Astrocyte (in vitro differentiated cells and primary cell): ENCODE data around the gene LRRK1. TPM values are rescaled to one million over a fixed set of nuclear protein-coding genes. Genes with fewer than 3 reads are reported as not detected.

Experiments
- DNase-seq: peaks from one replicate; pipeline ENCODE4 v3.0.0-alpha.2; 2010; ENCODE audit warnings: low read depth
- FAIRE-seq: peaks from 2 replicates; lab custom pipeline; 2011; peaks lifted over from hg19 to GRCh38; lab: Jason Lieb, UNC
- H2AFZ ChIP-seq: 2 replicates; pipeline ENCODE4 v1.6.0; 2012; ENCODE audit warnings: low read depth, low read length, inconsistent platforms
- H3K27ac ChIP-seq: 2 replicates; pipeline ENCODE4 v1.5.1; 2011; ENCODE audit warnings: low read depth, low read length, inconsistent platforms
- H3K27me3 ChIP-seq: 2 replicates; pipeline ENCODE4 v1.6.0; 2011; ENCODE audit warnings: low read length, inconsistent platforms; ENCODE audit not compliant: insufficient read depth
- H3K36me3 ChIP-seq: 2 replicates; pipeline ENCODE4 v1.5.1; 2011; ENCODE audit warnings: low read length, inconsistent platforms; ENCODE audit not compliant: insufficient read depth
- H3K4me1 ChIP-seq: 2 replicates; pipeline ENCODE4 v1.5.1; 2011; ENCODE audit warnings: low read length, inconsistent platforms; ENCODE audit not compliant: insufficient read depth
- H3K4me2 ChIP-seq: 2 replicates; pipeline ENCODE4 v1.6.0; 2012; ENCODE audit warnings: low read length, inconsistent platforms
- H3K4me3 ChIP-seq: 2 replicates; pipeline ENCODE4 v1.5.1; 2011; ENCODE audit warnings: low read depth, mild to moderate bottlenecking, low read length, inconsistent platforms; ENCODE audit not compliant: insufficient read depth
- H3K79me2 ChIP-seq: 2 replicates; pipeline ENCODE4 v1.6.0; 2012; ENCODE audit warnings: mild to moderate bottlenecking, low read length, inconsistent platforms; ENCODE audit not compliant: insufficient read depth
- H3K9ac ChIP-seq: 2 replicates; pipeline ENCODE4 v1.6.0; 2012; ENCODE audit warnings: mild to moderate bottlenecking, low read length, inconsistent platforms
- H3K9me3 ChIP-seq: 2 replicates; pipeline ENCODE4 v1.5.1; 2012; ENCODE audit warnings: low read depth, mild to moderate bottlenecking, low read length, inconsistent platforms; ENCODE audit not compliant: insufficient read depth
- H4K20me1 ChIP-seq: 2 replicates; pipeline ENCODE4 v1.6.0; 2012; ENCODE audit warnings: low read length, inconsistent platforms; ENCODE audit not compliant: insufficient read depth
- H3K27ac Mint-ChIP-seq: one replicate; pipeline ENCODE4 v1.8.0; 2021; ENCODE audit warnings: mild to moderate bottlenecking, mixed read lengths; ENCODE audit not compliant: unreplicated experiment
- H3K27me3 Mint-ChIP-seq: one replicate; pipeline ENCODE4 v1.8.0; 2021; ENCODE audit warnings: low read depth, mixed read lengths; ENCODE audit not compliant: unreplicated experiment
- H3K36me3 Mint-ChIP-seq: one replicate; pipeline ENCODE4 v1.8.0; 2021; ENCODE audit warnings: low read depth, mixed read lengths; ENCODE audit not compliant: unreplicated experiment
- H3K4me1 Mint-ChIP-seq: one replicate; pipeline ENCODE4 v1.8.0; 2021; ENCODE audit warnings: low read depth, mixed read lengths; ENCODE audit not compliant: unreplicated experiment
- H3K4me3 Mint-ChIP-seq: one replicate; pipeline ENCODE4 v1.8.0; 2021; ENCODE audit warnings: mild to moderate bottlenecking, moderate library complexity, mixed read lengths; ENCODE audit not compliant: unreplicated experiment
- H3K9me3 Mint-ChIP-seq: one replicate; pipeline ENCODE4 v1.8.0; 2021; ENCODE audit warnings: mild to moderate bottlenecking, mixed read lengths; ENCODE audit not compliant: unreplicated experiment
- CTCF ChIP-seq: IDR thresholded peaks from 2 replicates; pipeline ENCODE4 v1.5.1; 2011; ENCODE audit warnings: low read depth, mild to moderate bottlenecking, inconsistent platforms, low read length, moderate library complexity; ENCODE audit not compliant: insufficient read depth
- EZH2 ChIP-seq: IDR thresholded peaks from 2 replicates; pipeline ENCODE4 v1.6.1; 2012; ENCODE audit warnings: mild to moderate bottlenecking, low read length, inconsistent platforms; ENCODE audit not compliant: insufficient read depth
- total RNA-seq: library from RNA; stranded (reverse); gene quantifications from 2 replicates; pipeline ENCODE4 v1.2.1, GENCODE V29; 2021

The LRRK1 gene
- total RNA-seq, 1 donor from 2014 or later: 0.41 TPM

DNA sequence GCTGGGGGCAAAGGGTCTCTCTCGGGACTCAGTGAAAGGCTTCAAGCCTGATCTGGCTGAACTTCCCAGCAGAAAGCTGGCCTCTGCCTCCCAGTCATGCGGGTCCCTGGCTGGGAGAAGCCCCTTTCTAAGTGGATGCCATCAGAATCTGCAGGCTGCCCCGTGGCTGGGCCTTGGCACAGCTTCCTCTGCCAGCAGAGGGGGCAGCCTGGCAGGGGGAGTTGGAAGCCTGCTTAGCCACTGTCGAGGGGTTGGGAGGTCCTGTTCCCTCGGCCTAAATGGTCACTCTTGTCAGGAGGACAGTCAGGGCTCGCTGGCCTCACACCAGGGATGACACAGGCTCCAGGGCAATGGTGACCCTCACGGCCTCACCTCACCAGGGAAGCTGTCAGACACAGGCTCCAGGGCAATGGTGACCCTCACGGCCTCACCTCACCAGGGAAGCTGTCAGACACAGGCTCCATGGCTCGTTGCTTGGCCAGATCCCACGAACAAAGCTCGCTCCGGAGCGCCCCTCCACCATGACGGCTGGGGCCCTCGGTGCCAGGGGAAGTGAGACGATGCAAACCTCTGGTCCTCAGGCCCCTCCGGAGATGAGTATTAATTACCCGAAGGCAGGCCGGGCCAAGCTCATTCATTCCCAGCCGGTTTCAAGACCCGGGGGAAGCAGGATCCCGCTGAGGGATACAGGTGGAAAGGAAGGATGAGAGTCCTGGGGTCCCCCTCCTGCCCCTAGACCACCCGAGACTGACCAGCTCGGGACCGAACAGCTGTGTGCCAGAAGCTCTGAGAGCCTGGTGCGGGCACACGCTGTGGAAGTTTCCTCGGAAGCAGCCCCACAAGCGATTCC lies 181.7 kb downstream of the LRRK1 start:
- no peak overlapping the region for H2AFZ ChIP-seq
- H3K4me3 ChIP-seq: no peak overlapping the region
- Mint-ChIP-seq H3K4me3 (no peak overlapping the region), H3K9me3 (peaks cover 1% of the 10 kb centered on the region), H3K27ac (no peak overlapping the region), H3K36me3 (no peaks in the 10 kb centered on the region), H3K4me1 (peaks cover 10% of the 10 kb centered on the region), H3K27me3 (peaks cover 5% of the 10 kb centered on the region)
- FAIRE-seq (no peak), DNase-seq (no peak)
- H3K36me3 ChIP-seq: no peaks in the 10 kb centered on the region
- no peak overlapping the region for H3K9ac ChIP-seq
- H3K9me3 ChIP-seq: no peaks in the 10 kb centered on the region
- TF ChIP-seq CTCF (no peak), EZH2 (no peak)
- no peak overlapping the region for H3K27ac ChIP-seq
- no peak overlapping the region for H3K4me2 ChIP-seq
- no peaks in the 10 kb centered on the region for H4K20me1 ChIP-seq
- H3K27me3 ChIP-seq: no peaks in the 10 kb centered on the region
- H3K4me1 ChIP-seq: peaks cover 13% of the 10 kb centered on the region
- H3K79me2 ChIP-seq: no peaks in the 10 kb centered on the region

DNA sequence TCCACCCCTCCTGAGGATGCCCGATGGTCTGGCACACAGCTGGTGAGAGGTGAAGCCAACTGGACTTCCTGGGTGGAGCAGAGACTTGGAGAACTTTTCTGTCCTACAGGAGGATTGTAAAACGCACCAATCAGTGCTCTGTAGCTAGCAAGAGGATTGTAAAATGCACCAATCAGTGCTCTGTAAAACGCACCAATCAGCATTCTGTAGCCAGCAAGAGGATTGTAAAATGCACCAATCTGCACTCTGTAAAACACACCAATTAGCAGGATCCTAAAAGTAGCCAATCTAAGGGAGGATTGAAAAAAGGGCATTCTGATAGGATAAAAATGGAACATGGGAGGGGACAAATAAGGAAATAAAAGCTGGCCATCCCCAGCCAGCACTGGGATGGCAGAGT lies 182.5 kb downstream of the LRRK1 start:
- H3K27ac ChIP-seq: no peak overlapping the region
- TF ChIP-seq EZH2 (no peak), CTCF (no peak)
- no peak overlapping the region for H2AFZ ChIP-seq
- no peak overlapping the region for H3K4me3 ChIP-seq
- no peaks in the 10 kb centered on the region for H3K36me3 Mint-ChIP-seq
- H3K9ac ChIP-seq: no peak overlapping the region
- peaks cover 14% of the 10 kb centered on the region for H3K4me1 Mint-ChIP-seq
- H3K4me2 ChIP-seq: no peak overlapping the region
- DNase-seq (no peak), FAIRE-seq (no peak)
- no peak overlapping the region for H3K27ac Mint-ChIP-seq
- peaks cover 13% of the 10 kb centered on the region for H3K4me1 ChIP-seq
- no peaks in the 10 kb centered on the region for H3K9me3 ChIP-seq
- no peaks in the 10 kb centered on the region for H3K79me2 ChIP-seq
- peaks cover 1% of the 10 kb centered on the region for H3K9me3 Mint-ChIP-seq
- H3K36me3 ChIP-seq: no peaks in the 10 kb centered on the region
- H3K27me3 Mint-ChIP-seq: peaks cover 5% of the 10 kb centered on the region
- no peaks in the 10 kb centered on the region for H3K27me3 ChIP-seq
- no peaks in the 10 kb centered on the region for H4K20me1 ChIP-seq
- H3K4me3 Mint-ChIP-seq: no peak overlapping the region

DNA sequence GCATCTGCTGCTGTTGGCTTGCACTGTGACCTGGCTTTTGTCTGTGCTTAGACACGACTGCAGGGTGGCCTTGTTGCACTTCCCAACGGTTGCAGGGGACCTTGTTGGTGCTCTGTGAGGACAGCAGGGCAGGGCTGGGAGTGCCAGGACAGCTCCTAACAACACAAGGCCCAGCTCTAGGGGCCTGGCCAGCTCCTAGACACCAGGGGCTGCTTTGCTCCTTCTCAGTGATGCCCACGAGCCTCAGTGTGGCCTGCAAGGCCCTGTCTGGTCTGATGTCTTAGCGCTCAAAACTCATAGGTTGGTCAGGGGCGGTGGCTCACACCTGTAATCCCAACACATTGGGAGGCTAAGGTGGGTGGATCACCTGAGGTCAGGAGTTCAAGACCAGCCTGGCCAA lies 183.6 kb downstream of the LRRK1 start:
- Histone ChIP-seq H3K4me1 (peaks cover 13% of the 10 kb centered on the region), H3K27me3 (no peaks in the 10 kb centered on the region), H3K4me3 (no peak overlapping the region), H3K9me3 (no peaks in the 10 kb centered on the region), H3K9ac (no peak overlapping the region), H2AFZ (no peak overlapping the region), H3K4me2 (no peak overlapping the region), H4K20me1 (no peaks in the 10 kb centered on the region), H3K27ac (no peak overlapping the region), H3K36me3 (no peaks in the 10 kb centered on the region), H3K79me2 (no peaks in the 10 kb centered on the region)
- Mint-ChIP-seq H3K36me3 (no peaks in the 10 kb centered on the region), H3K4me3 (no peak overlapping the region), H3K27me3 (peaks cover 5% of the 10 kb centered on the region), H3K9me3 (peaks cover 1% of the 10 kb centered on the region), H3K27ac (no peak overlapping the region), H3K4me1 (peaks cover 14% of the 10 kb centered on the region)
- no peak for DNase-seq
- TF ChIP-seq EZH2 (no peak), CTCF (no peak)
- FAIRE-seq: no peak
